IMR-90 (cell line): ENCODE results near the gene THRAP3. TPM values are rescaled to one million over a fixed set of nuclear protein-coding genes. Genes with fewer than 3 reads are reported as not detected.

Experiments used
- ATAC-seq: fragments of 200-7000 bp; cut with Tn5 transposase; 2 replicates; pipeline ENCODE4 v1.9.1; 2020; ENCODE audit warnings: low read depth, mild to moderate bottlenecking, moderate library complexity
- BruUV-seq: library from RNA; stranded (reverse); fragments of 400-500 nt; replicated peaks from 2 replicates; lab custom pipeline; 2021; lab: Mats Ljungman, UMichigan
- CTCF ChIA-PET: fragments of 300-600 bp; formaldehyde crosslinking; extraction: SDS; loops from one replicate; lab custom pipeline; 2021; ENCODE audit warnings: antibody characterized with exemption; lab: Yijun Ruan, JAX
- POLR2A ChIA-PET: fragments of 300-600 bp; sonication (Branson Sonifier 250); formaldehyde crosslinking; loops from one replicate; lab custom pipeline; 2022; ENCODE audit warnings: antibody characterized with exemption; ENCODE audit not compliant: unreplicated experiment; lab: Charles Lee
- DNase-seq: peaks from one replicate; pipeline ENCODE4 v3.0.0; 2013
- H2AFZ ChIP-seq: replicated peaks from 2 replicates; pipeline ENCODE3; 2013; ENCODE audit warnings: low read length, mild to moderate bottlenecking; ENCODE audit not compliant: poor library complexity
- H2AK5ac ChIP-seq: 2 replicates; pipeline ENCODE4 v1.6.1; 2013; ENCODE audit warnings: low read depth, low read length, inconsistent platforms
- H2AK9ac ChIP-seq: replicated peaks from 2 replicates; pipeline ENCODE3; 2013; ENCODE audit warnings: mild to moderate bottlenecking, low read depth, low read length, moderate library complexity; ENCODE audit not compliant: poor library complexity
- H2BK120ac ChIP-seq: 2 replicates; pipeline ENCODE4 v1.6.1; 2013; ENCODE audit warnings: low read depth, low read length, inconsistent platforms
- H2BK15ac ChIP-seq: 3 replicates; pipeline ENCODE4 v1.6.1; 2013; ENCODE audit warnings: low read depth, low read length, inconsistent platforms
- H2BK20ac ChIP-seq: 2 replicates; pipeline ENCODE4 v1.6.1; 2013; ENCODE audit warnings: low read depth, mild to moderate bottlenecking, inconsistent platforms, low read length, moderate library complexity
- H2BK5ac ChIP-seq: 2 replicates; pipeline ENCODE4 v1.6.1; 2013; ENCODE audit warnings: mild to moderate bottlenecking, low read depth, low read length, inconsistent platforms; ENCODE audit not compliant: poor library complexity, severe bottlenecking
- H3K14ac ChIP-seq: replicated peaks from 2 replicates; pipeline ENCODE4 v1.6.1; 2013; ENCODE audit warnings: low read depth, low read length, inconsistent platforms
- H3K18ac ChIP-seq: 2 replicates; pipeline ENCODE4 v1.6.1; 2013; ENCODE audit warnings: low read depth, low read length, control low read depth
- H3K23ac ChIP-seq: 2 replicates; pipeline ENCODE4 v1.6.1; 2013; ENCODE audit warnings: low read depth, low read length, inconsistent platforms
- H3K27ac ChIP-seq: 2 replicates; pipeline ENCODE4 v1.5.1; 2013; ENCODE audit warnings: mild to moderate bottlenecking, control low read depth, low read length; ENCODE audit not compliant: insufficient read depth
- H3K27me3 ChIP-seq: 2 replicates; pipeline ENCODE4 v1.6.1; 2013; ENCODE audit warnings: low read length; ENCODE audit not compliant: control insufficient read depth, insufficient read depth
- H3K36me3 ChIP-seq: 2 replicates; pipeline ENCODE4 v1.6.1; 2013; ENCODE audit warnings: low read length, mixed read lengths; ENCODE audit not compliant: control insufficient read depth, insufficient read depth
- H3K4ac ChIP-seq: 2 replicates; pipeline ENCODE4 v1.6.1; 2013; ENCODE audit warnings: low read depth, low read length, inconsistent platforms
- H3K4me1 ChIP-seq: 2 replicates; pipeline ENCODE4 v1.6.1; 2013; ENCODE audit warnings: low read length, mixed read lengths; ENCODE audit not compliant: control insufficient read depth, insufficient read depth
- H3K4me2 ChIP-seq: 2 replicates; pipeline ENCODE4 v1.6.1; 2013; ENCODE audit warnings: low read depth, mild to moderate bottlenecking, control low read depth, low read length, moderate library complexity
- H3K4me3 ChIP-seq: 2 replicates; pipeline ENCODE4 v1.5.1; 2013; ENCODE audit warnings: low read depth, mild to moderate bottlenecking, control low read depth, low read length, moderate library complexity; ENCODE audit not compliant: insufficient read depth
- H3K56ac ChIP-seq: 2 replicates; pipeline ENCODE4 v1.6.1; 2013; ENCODE audit warnings: low read length, inconsistent platforms; ENCODE audit not compliant: insufficient read depth; ENCODE audit errors: extremely low read depth
- H3K79me1 ChIP-seq, 2 experiments: 2 replicates each; pipeline ENCODE4 v1.6.1; 2013; ENCODE audit warnings: low read length in 2 of 2, inconsistent platforms in 1 of 2, low read depth in 1 of 2
- H3K9ac ChIP-seq: 2 replicates; pipeline ENCODE4 v1.6.1; 2013; ENCODE audit warnings: low read depth, low read length, control low read depth
- H3K9me1 ChIP-seq: 2 replicates; pipeline ENCODE4 v1.6.1; 2013; ENCODE audit warnings: low read length, inconsistent platforms; ENCODE audit not compliant: insufficient read depth
- H3K9me3 ChIP-seq: 2 replicates; pipeline ENCODE4 v1.6.1; 2013; ENCODE audit warnings: low read length; ENCODE audit not compliant: control insufficient read depth, insufficient read depth
- H4K20me1 ChIP-seq: 2 replicates; pipeline ENCODE4 v1.6.1; 2013; ENCODE audit warnings: low read length, inconsistent platforms; ENCODE audit not compliant: insufficient read depth
- H4K5ac ChIP-seq: 2 replicates; pipeline ENCODE4 v1.6.1; 2013; ENCODE audit warnings: mild to moderate bottlenecking, low read depth, low read length, control low read depth
- H4K8ac ChIP-seq, 2 experiments: 2 replicates each; pipeline ENCODE4 v1.6.1; 2013; ENCODE audit warnings: low read depth in 2 of 2, low read length in 2 of 2, control low read depth in 1 of 2, inconsistent platforms in 1 of 2
- H4K91ac ChIP-seq: 2 replicates; pipeline ENCODE4 v1.6.1; 2013; ENCODE audit warnings: low read depth, low read length, inconsistent platforms; ENCODE audit not compliant: insufficient read depth
- BHLHE40 ChIP-seq: fragments of 150-350 bp; IDR thresholded peaks from 2 replicates; pipeline ENCODE4 v1.6.1; 2016; ENCODE audit warnings: mild to moderate bottlenecking, low read depth, low read length
- CHD1 ChIP-seq: IDR thresholded peaks from 2 replicates; pipeline ENCODE4 v1.6.1; 2012; ENCODE audit warnings: low read depth, low read length, improper control_type of control experiment
- FOS ChIP-seq: fragments of 150-350 bp; IDR thresholded peaks from 2 replicates; pipeline ENCODE4 v1.6.1; 2016; ENCODE audit warnings: low read depth, low read length
- MAFK ChIP-seq: IDR thresholded peaks from 2 replicates; pipeline ENCODE4 v1.6.1; 2012; ENCODE audit warnings: low read depth, low read length, improper control_type of control experiment
- MXI1 ChIP-seq: IDR thresholded peaks from 2 replicates; pipeline ENCODE4 v1.6.1; 2012; ENCODE audit warnings: low read depth, mild to moderate bottlenecking, low read length, moderate library complexity, borderline replicate concordance
- NFE2L2 ChIP-seq: fragments of 150-350 bp; IDR thresholded peaks from 2 replicates; pipeline ENCODE4 v1.6.1; 2016; ENCODE audit warnings: low read depth, mild to moderate bottlenecking, low read length
- POLR2A ChIP-seq: IDR thresholded peaks from 2 replicates; pipeline ENCODE4 v1.6.1; 2012; ENCODE audit warnings: mild to moderate bottlenecking, low read depth, low read length
- RCOR1 ChIP-seq: IDR thresholded peaks from 2 replicates; pipeline ENCODE4 v1.6.1; 2012; ENCODE audit warnings: mild to moderate bottlenecking, low read length, improper control_type of control experiment; ENCODE audit not compliant: insufficient replicate concordance
- RFX5 ChIP-seq: IDR thresholded peaks from 2 replicates; pipeline ENCODE4 v1.8.0; 2012; ENCODE audit warnings: low read depth, mild to moderate bottlenecking, low read length, moderate library complexity
- SMC3 ChIP-seq: fragments of 150-350 bp; IDR thresholded peaks from 2 replicates; pipeline ENCODE4 v1.6.1; 2016; ENCODE audit warnings: low read depth, mild to moderate bottlenecking, antibody characterized with exemption, low read length, moderate library complexity
- WGBS, 2 experiments: methylation state at CpG; one replicate each; pipeline versions ENCODE4 v1.1.5 to v1.1.7; 2013; ENCODE audit warnings: missing lambda C conversion rate in 2 of 2; ENCODE audit not compliant: insufficient read length in 1 of 2; ENCODE audit errors: extremely low coverage in 2 of 2; 5-methylcytosine and 5-hydroxymethylcytosine counted together
- dilution Hi-C: fragments of 300-500 bp; cut with HindIII; formaldehyde crosslinking; loops from one replicate; pipeline ENCODE4 v1.14.3; 2018; ENCODE audit warnings: low sequenced_read_pairs; ENCODE audit not compliant: unreplicated experiment
- in situ Hi-C: fragments of 300-500 bp; cut with MboI; formaldehyde crosslinking; loops from 3 replicates; pipeline ENCODE4 v1.14.3; 2019; ENCODE audit warnings: low sequenced_read_pairs, inconsistent platforms, mixed read lengths
- intact Hi-C: fragments of 100-400 bp; cut with micrococcal nuclease; formaldehyde crosslinking; loops from 2 replicates; pipeline ENCODE4 v1.10.0; 2022
- polyA plus RNA-seq, 3 experiments: library from polyadenylated mRNA; depleted of rRNA; stranded (reverse); fragments of >200 nt; gene quantifications; 2 replicates each; pipeline ENCODE4 v1.2.3, GENCODE V29; 2012; ENCODE audit warnings: low replicate concordance in 1 of 3
- total RNA-seq: library from RNA; depleted of rRNA; stranded (reverse); fragments of >200 nt; gene quantifications from 2 replicates; pipeline ENCODE4 v1.2.3, GENCODE V29; 2012
- TF ChIP-seq, protein P1 (sequence below): fragments of 150-350 bp; IDR thresholded peaks from 2 replicates; pipeline ENCODE4 v1.6.1; 2016; ENCODE audit warnings: low read depth, mild to moderate bottlenecking, low read length, moderate library complexity, borderline replicate concordance

The THRAP3 gene
- total and polyA plus RNA-seq, 2 of the 4 experiments (the other 2 are of a cell fraction) = 60.6 to 66.5 TPM

DNA sequence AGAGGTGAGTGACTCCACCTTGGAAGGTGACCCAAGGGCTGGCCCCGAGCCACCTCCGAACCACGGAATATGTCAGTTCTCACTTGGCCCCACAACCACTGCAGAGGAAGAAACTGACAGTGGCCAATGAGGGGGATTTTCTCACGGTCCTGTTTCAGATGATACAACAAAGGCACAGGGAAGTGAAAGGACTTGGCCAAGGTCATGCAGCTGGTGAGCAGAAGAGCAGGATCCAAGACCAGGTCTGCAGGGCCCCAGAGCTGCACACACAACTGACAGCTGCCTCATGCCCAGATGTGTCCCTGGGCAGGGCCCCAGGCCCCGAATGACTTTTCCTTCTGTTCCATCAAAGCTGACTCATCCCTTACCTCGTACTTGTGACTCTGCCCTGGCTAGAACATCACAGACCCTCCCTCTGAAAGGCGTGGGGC, 125.0 kb downstream of the THRAP3 start:
- Histone ChIP-seq H2BK120ac (peak overlapping the region; percentile 99), H2AK5ac (peak overlapping the region; percentile 98), H4K8ac (peak overlapping the region; percentile 78 to 98; a peak in 2 of 4 replicates), H3K18ac (peak overlapping the region; percentile 29; the same call in 1 of the 2 replicates), H3K23ac (peak overlapping the region; percentile 77; the same call in 1 of the 2 replicates), H2BK5ac (peak overlapping the region; percentile 99), H3K4me1 (peaks cover 45% of the 10 kb centered on the region), H3K14ac (peak overlapping the region; percentile 87), H3K27ac (peak overlapping the region; percentile 91), H2AK9ac (peak overlapping the region; percentile 90), H3K4me2 (no peak overlapping the region), H4K91ac (peak overlapping the region; percentile 100), H3K27me3 (no peaks in the 10 kb centered on the region), H3K4me3 (no peak overlapping the region), H2AFZ (peak overlapping the region; percentile 34), H2BK15ac (peak overlapping the region; percentile 25; the same call in 1 of the 3 replicates), H3K4ac (peak overlapping the region; percentile 100), H2BK20ac (peak overlapping the region; percentile 93), H3K56ac (0 out of 2 replicates have a peak overlapping the region, but pooled peaks have one; percentile 6), H4K20me1 (no peaks in the 10 kb centered on the region), H3K9me3 (no peaks in the 10 kb centered on the region), H3K36me3 (peaks cover 48% of the 10 kb centered on the region), H3K9me1 (peaks cover 37% of the 10 kb centered on the region), H3K79me1 (peaks cover 13 to 73% of the 10 kb centered on the region in 2 experiments; a peak in 3 of 4 replicates), H4K5ac (peak overlapping the region; percentile 43), H3K9ac (0 out of 2 replicates have a peak overlapping the region, but pooled peaks have one; percentile 18)
- ATAC-seq = no peak
- dilution Hi-C loops = no loop called here
- CTCF ChIA-PET = no interaction called here
- no peak for TF ChIP-seq SMC3
- no peak for TF ChIP-seq MAFK
- TF ChIP-seq RFX5 = no peak
- TF ChIP-seq NFE2L2 = no peak
- TF ChIP-seq RCOR1 = no peak
- TF ChIP-seq MXI1 = 0 out of 2 replicates have a peak, but pooled peaks have one; percentile 27
- TF ChIP-seq BHLHE40 = no peak
- no peak for TF ChIP-seq POLR2A
- no peak for TF ChIP-seq CHD1
- peak; percentile 37; the same call in 1 of the 2 replicates for TF ChIP-seq FOS
- TF ChIP-seq, protein P1, sequence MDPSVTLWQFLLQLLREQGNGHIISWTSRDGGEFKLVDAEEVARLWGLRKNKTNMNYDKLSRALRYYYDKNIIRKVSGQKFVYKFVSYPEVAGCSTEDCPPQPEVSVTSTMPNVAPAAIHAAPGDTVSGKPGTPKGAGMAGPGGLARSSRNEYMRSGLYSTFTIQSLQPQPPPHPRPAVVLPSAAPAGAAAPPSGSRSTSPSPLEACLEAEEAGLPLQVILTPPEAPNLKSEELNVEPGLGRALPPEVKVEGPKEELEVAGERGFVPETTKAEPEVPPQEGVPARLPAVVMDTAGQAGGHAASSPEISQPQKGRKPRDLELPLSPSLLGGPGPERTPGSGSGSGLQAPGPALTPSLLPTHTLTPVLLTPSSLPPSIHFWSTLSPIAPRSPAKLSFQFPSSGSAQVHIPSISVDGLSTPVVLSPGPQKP = no peak
- no TSS peak for BruUV-seq
- peak; percentile 64 for DNase-seq
- in situ Hi-C loops = no loop called here
- POLR2A ChIA-PET = no interaction called here
- 100% methylated on average over 1 of the region's 7 CpGs; no CpG with 5 or more reads in 1 of the 2 experiments for WGBS, 2 experiments
- intact Hi-C loops = no loop called here
